K562 (cell line): ENCODE measurements around the gene TTLL4. TPM values are rescaled to one million over a fixed set of nuclear protein-coding genes. Genes with fewer than 3 reads are reported as not detected.

Source experiments
- NCOR1 ChIP-seq: fragments of 450-650 bp; IDR thresholded peaks from 2 replicates; pipeline ENCODE4 v1.6.1; 2016; ENCODE audit warnings: mild to moderate bottlenecking, moderate library complexity
- polyA plus RNA-seq, 8 experiments: library from polyadenylated mRNA; depleted of rRNA in 4 of 8; stranded (reverse) in 5 of 8; unstranded in 3 of 8; fragments of >200 nt; fragmentation: Nextera tagmentation in 2 of 8; fragmentation: Illumina TruSeq in 1 of 8; extraction: Ambion mirVana in 2 of 8; extraction: Trizol in 1 of 8; gene quantifications; 2 replicates each; pipeline versions ENCODE4 v1.2.1 to v1.2.3, GENCODE V29; 2011 to 2014; ENCODE audit warnings: inconsistent platforms in 1 of 8, missing spikeins in 1 of 8
- total RNA-seq, 7 experiments: library from RNA; depleted of rRNA in 6 of 7; stranded (reverse); fragments of >200 nt in 6 of 7; fragmentation: Illumina TruSeq in 2 of 7; extraction: Trizol in 2 of 7; gene quantifications; 2 replicates each; pipeline versions ENCODE4 v1.2.1 to v1.2.3, GENCODE V29; 2011 to 2021; ENCODE audit warnings: low replicate concordance in 1 of 7
- TF ChIP-seq, protein P1 (sequence below): sonication (generic); formaldehyde crosslinking; IDR thresholded peaks from 2 replicates; pipeline ENCODE4 v1.8.0; 2023; ENCODE audit warnings: missing genetic modification reagents, mild to moderate bottlenecking, borderline replicate concordance
- TF ChIP-seq, protein P2 (sequence below): sonication (generic); formaldehyde crosslinking; IDR thresholded peaks from 2 replicates; pipeline ENCODE4 v1.8.1; 2022; ENCODE audit warnings: missing genetic modification reagents

Gene TTLL4
- total and polyA plus RNA-seq, 9 of the 15 experiments (the other 6 are each of a cell fraction or from before 2014, with no cell fraction given), result 12.6 to 67.5 (median 24.5) TPM

DNA sequence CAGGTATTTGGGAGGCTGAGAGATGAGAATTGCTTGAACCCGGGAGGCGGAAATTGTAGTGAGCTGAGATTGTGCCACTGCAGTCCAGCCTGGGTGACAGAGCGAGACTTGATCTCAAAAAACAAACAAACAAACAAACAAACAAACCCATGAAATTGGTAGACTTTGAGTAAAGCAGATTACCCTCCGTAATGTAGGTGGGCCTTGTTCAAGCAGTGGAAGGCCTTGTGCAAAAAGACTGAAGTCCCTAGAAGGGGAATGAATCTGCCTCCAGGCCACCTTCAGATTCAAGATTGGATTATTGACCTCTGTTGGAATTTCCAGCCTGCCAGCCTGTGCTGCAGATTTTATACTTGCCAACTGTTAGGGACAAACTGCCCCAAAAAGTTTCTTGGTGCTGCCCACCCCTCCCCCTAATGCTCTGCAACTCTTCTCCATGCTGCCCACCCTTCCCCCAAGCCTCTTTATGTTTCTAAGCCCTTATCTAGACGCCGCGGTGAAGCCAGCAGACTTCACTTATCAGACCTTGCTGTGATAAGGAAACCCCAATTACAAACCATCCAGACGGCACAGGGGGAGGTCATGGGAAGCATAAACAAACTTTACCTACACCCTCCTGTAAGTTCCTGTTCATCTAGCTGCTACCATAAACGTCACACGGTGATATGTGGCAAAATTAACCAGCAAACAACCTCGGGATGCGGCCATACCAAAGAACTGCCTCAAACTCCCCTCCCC lies 88.3 kb downstream of the TTLL4 start (continued):
- TF ChIP-seq, protein P1, sequence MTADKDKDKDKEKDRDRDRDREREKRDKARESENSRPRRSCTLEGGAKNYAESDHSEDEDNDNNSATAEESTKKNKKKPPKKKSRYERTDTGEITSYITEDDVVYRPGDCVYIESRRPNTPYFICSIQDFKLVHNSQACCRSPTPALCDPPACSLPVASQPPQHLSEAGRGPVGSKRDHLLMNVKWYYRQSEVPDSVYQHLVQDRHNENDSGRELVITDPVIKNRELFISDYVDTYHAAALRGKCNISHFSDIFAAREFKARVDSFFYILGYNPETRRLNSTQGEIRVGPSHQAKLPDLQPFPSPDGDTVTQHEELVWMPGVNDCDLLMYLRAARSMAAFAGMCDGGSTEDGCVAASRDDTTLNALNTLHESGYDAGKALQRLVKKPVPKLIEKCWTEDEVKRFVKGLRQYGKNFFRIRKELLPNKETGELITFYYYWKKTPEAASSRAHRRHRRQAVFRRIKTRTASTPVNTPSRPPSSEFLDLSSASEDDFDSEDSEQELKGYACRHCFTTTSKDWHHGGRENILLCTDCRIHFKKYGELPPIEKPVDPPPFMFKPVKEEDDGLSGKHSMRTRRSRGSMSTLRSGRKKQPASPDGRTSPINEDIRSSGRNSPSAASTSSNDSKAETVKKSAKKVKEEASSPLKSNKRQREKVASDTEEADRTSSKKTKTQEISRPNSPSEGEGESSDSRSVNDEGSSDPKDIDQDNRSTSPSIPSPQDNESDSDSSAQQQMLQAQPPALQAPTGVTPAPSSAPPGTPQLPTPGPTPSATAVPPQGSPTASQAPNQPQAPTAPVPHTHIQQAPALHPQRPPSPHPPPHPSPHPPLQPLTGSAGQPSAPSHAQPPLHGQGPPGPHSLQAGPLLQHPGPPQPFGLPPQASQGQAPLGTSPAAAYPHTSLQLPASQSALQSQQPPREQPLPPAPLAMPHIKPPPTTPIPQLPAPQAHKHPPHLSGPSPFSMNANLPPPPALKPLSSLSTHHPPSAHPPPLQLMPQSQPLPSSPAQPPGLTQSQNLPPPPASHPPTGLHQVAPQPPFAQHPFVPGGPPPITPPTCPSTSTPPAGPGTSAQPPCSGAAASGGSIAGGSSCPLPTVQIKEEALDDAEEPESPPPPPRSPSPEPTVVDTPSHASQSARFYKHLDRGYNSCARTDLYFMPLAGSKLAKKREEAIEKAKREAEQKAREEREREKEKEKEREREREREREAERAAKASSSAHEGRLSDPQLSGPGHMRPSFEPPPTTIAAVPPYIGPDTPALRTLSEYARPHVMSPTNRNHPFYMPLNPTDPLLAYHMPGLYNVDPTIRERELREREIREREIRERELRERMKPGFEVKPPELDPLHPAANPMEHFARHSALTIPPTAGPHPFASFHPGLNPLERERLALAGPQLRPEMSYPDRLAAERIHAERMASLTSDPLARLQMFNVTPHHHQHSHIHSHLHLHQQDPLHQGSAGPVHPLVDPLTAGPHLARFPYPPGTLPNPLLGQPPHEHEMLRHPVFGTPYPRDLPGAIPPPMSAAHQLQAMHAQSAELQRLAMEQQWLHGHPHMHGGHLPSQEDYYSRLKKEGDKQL (CRISPR knock-in tag), result no peak
- TF ChIP-seq, protein P2, sequence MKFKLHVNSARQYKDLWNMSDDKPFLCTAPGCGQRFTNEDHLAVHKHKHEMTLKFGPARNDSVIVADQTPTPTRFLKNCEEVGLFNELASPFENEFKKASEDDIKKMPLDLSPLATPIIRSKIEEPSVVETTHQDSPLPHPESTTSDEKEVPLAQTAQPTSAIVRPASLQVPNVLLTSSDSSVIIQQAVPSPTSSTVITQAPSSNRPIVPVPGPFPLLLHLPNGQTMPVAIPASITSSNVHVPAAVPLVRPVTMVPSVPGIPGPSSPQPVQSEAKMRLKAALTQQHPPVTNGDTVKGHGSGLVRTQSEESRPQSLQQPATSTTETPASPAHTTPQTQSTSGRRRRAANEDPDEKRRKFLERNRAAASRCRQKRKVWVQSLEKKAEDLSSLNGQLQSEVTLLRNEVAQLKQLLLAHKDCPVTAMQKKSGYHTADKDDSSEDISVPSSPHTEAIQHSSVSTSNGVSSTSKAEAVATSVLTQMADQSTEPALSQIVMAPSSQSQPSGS, result no peak
- TF ChIP-seq NCOR1, result peak; percentile 50
- TF ChIP-seq, all 486 proteins: peak for 18
